HG03442 (cell line): ENCODE data around the gene MGAT1.

ENCODE experiments used
- ATAC-seq: cut with Tn5 transposase; IDR thresholded peaks from one replicate; pipeline ENCODE4 v1.9.1; 2021; ENCODE audit warnings: mild to moderate bottlenecking, moderate library complexity; ENCODE audit not compliant: unreplicated experiment

Gene MGAT1

GRCh38 chr5:180824630-180825476 lies 22.2 kb upstream of the MGAT1 start:
- ATAC-seq: no peak

DNA sequence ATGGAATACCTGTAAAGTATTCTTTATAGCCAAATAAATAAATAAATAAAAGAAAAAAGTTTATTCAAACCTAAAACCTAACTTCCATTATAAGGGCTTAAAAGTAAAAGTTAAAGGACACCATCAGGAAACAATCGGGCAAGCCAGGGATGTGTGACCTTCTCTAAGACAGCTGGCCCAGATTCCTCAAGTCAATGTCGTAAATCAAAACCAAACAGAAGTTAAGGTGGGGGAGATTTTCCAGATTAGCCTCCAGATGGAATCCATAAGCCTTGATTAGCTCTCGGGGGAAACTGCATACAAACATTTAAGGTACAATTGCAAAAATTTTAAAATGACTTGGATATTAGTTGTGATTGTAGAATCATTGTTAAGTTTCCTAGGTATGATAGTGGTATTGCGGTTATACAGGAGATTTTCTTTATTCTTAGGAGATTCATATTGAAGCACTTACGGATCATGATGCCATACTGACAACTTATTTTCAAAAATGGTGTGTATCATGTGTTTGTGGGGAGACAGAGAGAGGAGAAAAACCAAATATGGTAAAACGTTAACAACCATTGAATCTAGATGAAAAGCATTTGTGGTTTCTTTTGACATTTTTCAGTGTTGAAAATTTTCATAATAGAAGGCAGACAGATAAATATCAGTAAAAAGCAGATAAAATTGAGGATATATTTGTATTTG lies 21.5 kb upstream of the MGAT1 start:
- no peak for ATAC-seq

DNA sequence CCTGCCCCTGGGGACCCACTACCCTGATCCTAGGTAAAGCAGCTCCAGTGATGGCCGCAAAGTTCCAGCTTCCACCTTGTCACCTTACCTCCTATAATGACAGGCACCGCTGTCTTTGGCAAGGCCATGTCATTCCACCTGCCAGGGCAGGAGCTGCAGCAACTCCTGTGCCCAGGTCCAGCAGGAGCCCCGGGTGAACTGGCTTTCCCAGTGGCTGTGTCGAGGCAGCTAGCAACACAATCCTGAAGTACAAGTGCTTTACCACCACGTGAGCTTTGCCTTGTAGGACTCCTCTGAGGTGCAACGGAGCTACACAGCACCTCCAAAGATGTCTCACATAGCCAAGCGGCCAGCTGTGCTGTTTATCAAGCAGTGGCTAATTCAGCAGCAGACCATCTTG lies 20.7 kb upstream of the MGAT1 start:
- no peak for ATAC-seq

DNA sequence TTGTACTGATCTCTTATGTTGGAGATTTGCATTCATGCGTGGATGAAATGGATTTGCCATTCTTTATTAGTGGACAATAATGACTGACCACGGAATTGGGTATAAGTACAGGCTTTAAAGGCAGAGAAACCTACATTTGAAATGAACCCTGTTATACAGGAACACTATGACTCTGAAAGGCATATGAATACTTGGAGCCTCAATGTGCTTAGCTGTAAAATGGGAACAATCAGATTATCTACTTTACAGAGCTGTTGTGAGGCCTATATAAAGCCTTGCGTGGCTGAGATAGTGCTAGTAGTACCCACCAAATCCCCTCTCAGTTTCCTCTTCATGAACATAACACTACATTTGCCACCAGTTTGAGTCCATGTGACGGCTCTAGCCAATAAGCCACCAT lies 18.9 kb upstream of the MGAT1 start:
- ATAC-seq: no peak

DNA sequence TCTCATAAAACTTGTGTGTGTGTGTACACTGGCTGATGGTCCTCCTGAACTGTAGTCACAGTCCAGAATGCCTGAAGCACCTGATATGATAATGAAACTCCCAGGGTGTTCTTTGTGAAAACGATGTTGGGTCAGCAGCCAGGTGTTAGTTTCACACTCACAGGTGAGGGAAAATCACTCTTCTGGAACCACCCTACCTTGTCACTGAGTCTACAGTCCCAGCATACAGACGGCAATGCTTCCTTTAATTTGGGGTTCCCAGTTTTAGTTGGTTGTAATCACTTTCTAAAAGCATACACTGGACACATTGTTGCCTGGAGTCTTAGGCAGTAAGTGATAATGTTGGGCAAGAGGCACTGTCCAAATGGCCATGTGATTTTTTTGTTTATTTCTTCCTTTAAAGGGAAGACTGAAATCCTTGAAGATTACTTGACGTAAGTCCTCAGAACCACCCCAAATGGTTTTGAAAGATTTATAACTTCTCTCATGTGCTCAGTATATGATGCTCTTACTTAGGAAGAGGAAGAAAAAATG lies 18.2 kb upstream of the MGAT1 start:
- ATAC-seq: peak; percentile 62

- ATAC-seq: no peak
These were observed 16.2 kb upstream of the MGAT1 start for GRCh38 chr5:180818677-180819341.

DNA sequence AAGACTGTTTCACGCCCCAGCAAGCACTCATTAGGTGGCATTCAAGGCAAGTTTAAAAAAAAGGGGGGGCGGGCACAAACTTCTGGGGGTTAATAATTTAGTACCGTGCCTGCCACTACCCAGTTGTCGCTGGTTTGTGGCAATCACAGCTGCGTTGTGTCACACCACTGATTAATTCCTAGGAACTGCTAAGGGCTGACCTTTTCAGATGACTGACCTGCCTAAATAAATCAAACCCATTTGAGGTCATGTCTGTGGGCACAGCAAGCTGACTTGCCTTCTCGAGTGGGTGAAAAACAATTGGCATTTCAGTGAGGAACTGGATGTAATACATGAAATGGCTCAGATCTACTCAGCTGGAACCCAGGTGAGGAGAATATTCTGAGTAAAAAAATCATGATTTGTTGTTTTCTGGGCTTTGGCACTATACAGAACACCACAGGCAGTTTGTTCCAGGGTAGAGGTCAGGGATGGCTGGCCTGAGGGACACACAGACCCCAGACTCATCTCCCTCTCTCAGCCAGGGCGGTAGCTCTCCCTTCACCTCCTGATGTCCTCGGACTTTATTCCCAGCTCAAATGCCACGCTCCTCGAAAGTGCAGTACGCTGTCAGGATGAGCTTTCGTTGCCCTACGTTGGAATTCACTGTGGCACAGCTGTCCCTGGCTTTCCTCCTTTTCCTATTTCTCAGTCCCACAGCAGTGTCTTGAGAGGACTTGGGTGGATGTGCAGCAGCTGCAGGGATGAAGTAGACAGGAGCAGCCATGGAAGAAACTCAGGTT lies 15.5 kb upstream of the MGAT1 start:
- no peak for ATAC-seq

- ATAC-seq: no peak
These were observed 14.3 kb upstream of the MGAT1 start for GRCh38 chr5:180816608-180817534.

GRCh38 chr5:180815293-180815917 lies 12.8 kb upstream of the MGAT1 start:
- ATAC-seq: no peak

DNA sequence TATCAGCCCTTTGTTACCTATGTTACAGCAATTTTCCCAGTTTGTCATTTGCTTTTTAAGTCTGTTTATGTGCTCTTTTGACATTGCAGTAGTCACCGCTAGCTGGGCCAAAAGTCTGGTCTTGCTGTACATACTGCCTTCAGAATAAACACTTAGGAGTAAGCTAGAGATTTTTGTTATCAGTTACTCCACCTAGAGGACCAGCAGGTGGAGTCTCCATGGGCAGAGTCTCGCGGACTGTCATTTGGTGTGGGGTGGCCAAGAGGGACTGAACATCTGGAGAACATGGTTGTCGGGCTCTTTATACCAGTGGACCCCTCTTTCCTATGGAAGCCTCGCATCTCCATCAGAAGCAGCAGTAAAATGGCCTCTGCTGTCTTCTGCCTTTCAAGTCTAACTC lies 10.8 kb upstream of the MGAT1 start:
- ATAC-seq: no peak

- no peak for ATAC-seq
These were observed 9.1 kb upstream of the MGAT1 start for GRCh38 chr5:180811623-180812124.

DNA sequence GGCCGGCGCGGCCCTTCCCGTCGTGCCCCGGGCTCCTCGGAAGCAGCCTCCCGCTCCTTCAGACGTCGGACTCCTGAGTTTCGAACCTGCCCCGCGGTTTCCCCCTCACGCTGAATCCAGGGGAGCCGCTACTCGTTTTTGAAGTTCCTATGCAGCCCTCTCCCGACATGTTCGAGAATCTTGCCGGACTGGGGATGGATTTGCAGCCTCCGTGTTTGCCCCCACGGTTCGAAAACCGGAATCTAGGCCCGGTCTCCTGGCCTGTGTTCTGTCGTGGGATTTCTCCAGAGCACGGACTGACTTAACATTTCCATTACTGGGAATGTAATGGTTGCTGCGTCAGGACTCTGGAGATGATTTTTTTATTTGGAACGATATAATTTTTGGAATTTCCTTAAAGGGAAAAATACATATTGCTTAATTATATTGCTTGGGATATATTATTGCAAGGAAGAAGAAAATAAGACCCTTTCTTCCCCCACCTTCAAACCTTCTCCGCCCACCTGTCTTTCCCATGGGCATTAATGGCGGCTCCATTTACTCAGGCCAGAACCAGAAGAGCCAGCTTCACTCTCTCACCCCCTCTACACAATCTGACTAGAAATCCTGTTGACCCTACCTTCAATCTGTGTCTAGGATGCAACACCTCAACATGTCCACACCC lies 8.5 kb upstream of the MGAT1 start:
- no peak for ATAC-seq

DNA sequence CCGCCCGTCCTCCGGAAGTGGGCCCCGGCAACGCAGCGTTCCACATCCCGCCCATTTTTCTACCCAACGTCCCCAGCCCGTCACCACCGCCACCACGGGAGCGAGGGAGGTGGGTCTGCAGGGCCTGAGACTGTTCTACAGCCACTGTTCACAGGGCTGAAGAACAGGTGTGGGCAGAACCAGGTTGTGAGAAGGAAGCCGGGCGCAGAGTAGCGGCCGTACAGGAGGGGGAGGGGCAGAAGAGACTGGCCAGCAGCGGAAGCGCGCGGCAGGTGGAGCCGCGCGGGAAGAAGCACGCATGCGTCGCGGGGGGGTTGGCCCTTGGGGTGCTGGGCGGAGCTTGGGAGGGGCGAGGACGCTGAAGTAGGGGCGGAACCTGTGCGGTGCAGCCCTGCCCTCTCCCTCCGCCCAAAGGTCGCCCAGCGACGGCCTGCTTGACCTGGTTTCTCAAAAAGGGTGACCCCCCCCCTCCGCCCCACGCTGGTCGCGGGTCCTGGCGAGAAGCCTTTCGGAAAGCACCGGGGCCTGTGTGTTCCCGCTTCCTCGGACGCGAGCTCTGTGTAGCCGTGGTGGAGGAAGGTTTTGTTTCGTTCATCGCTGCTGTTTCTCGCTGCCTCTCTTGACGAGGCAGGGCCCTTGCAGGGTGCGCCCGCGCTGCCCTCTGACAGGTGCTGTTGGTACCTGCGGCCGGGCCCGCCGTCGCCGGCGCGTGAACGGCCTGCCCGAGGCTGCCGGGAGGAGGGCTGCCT lies 7.8 kb upstream of the MGAT1 start:
- peak; percentile 63 for ATAC-seq

DNA sequence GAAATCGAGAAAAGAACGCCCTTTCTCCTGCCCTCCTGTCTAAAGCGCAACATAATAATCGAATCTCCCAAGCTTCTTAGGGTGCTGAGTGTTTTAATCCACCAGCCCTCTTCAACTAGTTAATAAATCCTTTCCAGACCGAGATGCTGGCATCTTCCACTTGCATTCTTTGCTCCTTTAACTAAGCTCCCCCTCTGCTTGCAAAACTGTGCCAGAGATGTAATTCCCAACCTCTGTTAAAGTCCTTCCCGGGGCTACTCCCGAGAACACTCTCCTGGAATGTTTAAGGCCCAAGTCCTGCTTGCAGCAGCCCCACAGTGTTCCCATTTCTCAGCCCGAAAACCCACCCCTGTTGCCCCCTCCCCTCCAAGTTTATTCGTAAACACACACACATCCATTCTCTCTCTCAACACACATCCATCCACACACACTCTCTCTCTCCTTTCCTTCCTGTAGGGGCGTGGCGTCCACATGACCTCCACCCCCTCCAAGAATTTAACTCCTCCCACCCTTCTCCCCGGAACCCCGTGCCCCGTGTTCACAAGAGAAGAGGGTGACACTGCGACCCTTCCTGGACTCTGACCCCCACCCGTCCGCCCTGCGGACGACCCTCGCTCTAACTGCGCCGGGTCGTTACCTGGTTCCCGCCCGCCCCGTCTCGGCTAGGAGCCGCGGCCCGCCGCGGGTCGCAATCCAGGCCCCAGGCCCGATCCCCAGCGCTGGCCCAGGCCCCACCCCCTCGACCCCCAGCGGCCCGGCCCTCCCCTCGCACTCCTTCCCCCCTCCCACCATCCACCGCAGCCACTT lies 7.0 kb upstream of the MGAT1 start:
- ATAC-seq: peak; percentile 48

DNA sequence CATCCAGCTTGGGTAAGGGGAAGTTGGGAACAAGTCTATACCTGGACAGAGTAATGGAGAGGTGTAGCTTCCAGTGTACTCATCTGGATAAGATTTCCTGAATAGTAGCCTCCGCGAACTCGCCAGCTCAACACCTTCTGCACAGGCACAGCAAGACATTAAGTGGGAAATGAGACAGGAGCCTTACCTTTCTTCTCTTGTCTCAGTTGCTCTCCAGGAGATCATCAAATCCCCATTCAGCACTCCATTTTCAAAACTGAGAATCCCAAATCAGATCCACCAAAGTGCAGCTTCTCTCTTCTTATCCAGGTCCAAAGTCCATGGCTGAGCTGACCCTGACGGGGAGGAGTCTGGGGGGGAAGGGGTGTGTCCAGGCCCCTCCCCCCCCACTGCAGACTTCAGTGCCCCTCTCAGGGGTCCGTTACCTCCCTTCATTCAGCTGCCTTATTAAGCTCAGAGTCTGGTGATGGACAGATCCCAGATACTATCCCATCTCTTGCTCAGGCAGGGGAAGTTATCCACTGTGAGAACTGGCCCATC lies 5.9 kb upstream of the MGAT1 start:
- no peak for ATAC-seq

- ATAC-seq: no peak
These were observed 5.2 kb upstream of the MGAT1 start for GRCh38 chr5:180807654-180808414.
